ENCODE results near the gene SRM.
"Not testable (repeated sequence)": the region's sequence is repeated elsewhere in the genome, so short reads cannot be mapped to it uniquely, and the experiment has no call there.

Gene SRM
- total RNA-seq = 8.5 to 50.6 (median 19.2) reads per million in 17 experiments

GRCh38 chr1:11059968-11060830 is at the start of gene SRM:
Gene SRM (minus strand): TSS chr1:11060018. CDS start chr1:11059943, 75 bp downstream.
- DNase-seq = peak; percentile 96 to 99 (median 97)

GRCh38 chr1:11109047-11109760 is 49.4 kb upstream of the SRM start:
- DNase-seq = no peak

GRCh38 chr1:11107599-11107998 is 47.8 kb upstream of the SRM start:
- no peak for DNase-seq

GRCh38 chr1:11105586-11105985 is 45.8 kb upstream of the SRM start:
- no peak for DNase-seq

- DNase-seq = no peak
Observed at GRCh38 chr1:11101347-11101746, 41.5 kb upstream of the SRM start.

GRCh38 chr1:11100806-11101205 is 41.0 kb upstream of the SRM start:
- DNase-seq = not testable (repeated sequence)

GRCh38 chr1:11100149-11100493 is 40.3 kb upstream of the SRM start:
- no peak for DNase-seq

GRCh38 chr1:11099310-11100148 is 39.7 kb upstream of the SRM start, which contains the start of gene EXOSC10:
Gene EXOSC10 (minus strand): TSS chr1:11099869. CDS start chr1:11099831, 38 bp downstream.
- DNase-seq = peak; percentile 95 to 99 (median 98)

- no peak for DNase-seq
Observed at GRCh38 chr1:11098931-11099309, 39.1 kb upstream of the SRM start.

GRCh38 chr1:11083784-11084183 is 24.0 kb upstream of the SRM start:
- DNase-seq = not testable (repeated sequence)

GRCh38 chr1:11080931-11081330 is 21.1 kb upstream of the SRM start:
- no peak for DNase-seq

- no peak for DNase-seq
Observed at GRCh38 chr1:11078631-11079030, 18.8 kb upstream of the SRM start.

GRCh38 chr1:11073398-11073797 is 13.6 kb upstream of the SRM start:
- DNase-seq = not testable (repeated sequence)

- DNase-seq = no peak
Observed at GRCh38 chr1:11072216-11072917, 12.5 kb upstream of the SRM start.

- DNase-seq = no peak
Observed at GRCh38 chr1:11071463-11072215, 11.8 kb upstream of the SRM start.

GRCh38 chr1:11070876-11071275 is 11.1 kb upstream of the SRM start:
- no peak for DNase-seq

- DNase-seq = no peak
Observed at GRCh38 chr1:11068600-11069473, 9.0 kb upstream of the SRM start.

GRCh38 chr1:11067716-11068599 is 8.1 kb upstream of the SRM start:
- no peak for DNase-seq

GRCh38 chr1:11065796-11066195 is 6.0 kb upstream of the SRM start:
- DNase-seq = no peak

All from suppressor macrophage (primary cell).